Mesothelial cell of epicardium (in vitro differentiated cells): ENCODE measurements around the gene PRPF8. TPM values are rescaled to one million over a fixed set of nuclear protein-coding genes. Genes with fewer than 3 reads are reported as not detected.

Experiments
- DNase-seq, 2 experiments: peaks; one replicate each; pipeline ENCODE4 v3.0.0; 2021; ENCODE audit warnings: low spot score in 2 of 2; ENCODE audit not compliant: unreplicated experiment in 2 of 2
- H3K27ac Mint-ChIP-seq: 2 replicates; pipeline ENCODE4 v1.8.0; 2021; ENCODE audit warnings: mixed read lengths
- H3K27me3 Mint-ChIP-seq: 2 replicates; pipeline ENCODE4 v1.8.0; 2021; ENCODE audit warnings: low read depth, mixed read lengths
- H3K36me3 Mint-ChIP-seq: 2 replicates; pipeline ENCODE4 v1.8.0; 2021; ENCODE audit warnings: mixed read lengths
- H3K4me1 Mint-ChIP-seq: 2 replicates; pipeline ENCODE4 v1.8.0; 2021; ENCODE audit warnings: mixed read lengths
- H3K4me3 Mint-ChIP-seq: 2 replicates; pipeline ENCODE4 v1.8.0; 2021; ENCODE audit warnings: mild to moderate bottlenecking, moderate library complexity, mixed read lengths
- H3K9me3 Mint-ChIP-seq: 2 replicates; pipeline ENCODE4 v1.8.0; 2021; ENCODE audit warnings: mixed read lengths
- CTCF ChIP-seq: fragments of 200-600 bp; sonication (generic); IDR thresholded peaks from one replicate; pipeline ENCODE4 v1.5.0; 2021; ENCODE audit warnings: antibody characterized with exemption; ENCODE audit not compliant: unreplicated experiment
- total RNA-seq: library from RNA; stranded (reverse); gene quantifications from 3 replicates; pipeline ENCODE4 v1.2.1, GENCODE V29; 2021

The PRPF8 gene
- total RNA-seq, 1 donor from 2014 or later, result 354 TPM

GRCh38 chr17:1625053-1625452, 59.6 kb downstream of the PRPF8 start:
- Mint-ChIP-seq H3K36me3 (peaks cover 3% of the 10 kb centered on the region), H3K27ac (no peak overlapping the region), H3K9me3 (no peaks in the 10 kb centered on the region), H3K4me3 (no peak overlapping the region), H3K4me1 (peaks cover 7% of the 10 kb centered on the region), H3K27me3 (peaks cover 14% of the 10 kb centered on the region)
- no peak for TF ChIP-seq CTCF
- no peak for DNase-seq

GRCh38 chr17:1624650-1625049, 60.0 kb downstream of the PRPF8 start:
- Mint-ChIP-seq H3K36me3 (peaks cover 3% of the 10 kb centered on the region), H3K4me1 (peaks cover 6% of the 10 kb centered on the region), H3K27ac (no peak overlapping the region), H3K4me3 (no peak overlapping the region), H3K9me3 (no peaks in the 10 kb centered on the region), H3K27me3 (peaks cover 13% of the 10 kb centered on the region)
- no peak for TF ChIP-seq CTCF
- DNase-seq, result no peak

GRCh38 chr17:1623057-1623630, 61.5 kb downstream of the PRPF8 start:
- H3K36me3 Mint-ChIP-seq, result peaks cover 3% of the 10 kb centered on the region
- no peak for TF ChIP-seq CTCF
- peaks cover 6% of the 10 kb centered on the region for H3K4me1 Mint-ChIP-seq
- H3K27me3 Mint-ChIP-seq, result peaks cover 11% of the 10 kb centered on the region
- DNase-seq, result no peak
- H3K4me3 Mint-ChIP-seq, result no peak overlapping the region
- H3K9me3 Mint-ChIP-seq, result no peaks in the 10 kb centered on the region
- H3K27ac Mint-ChIP-seq, result no peak overlapping the region

- no peak overlapping the region for H3K27ac Mint-ChIP-seq
- H3K9me3 Mint-ChIP-seq, result no peaks in the 10 kb centered on the region
- TF ChIP-seq CTCF, result no peak
- no peak overlapping the region for H3K4me3 Mint-ChIP-seq
- peaks cover 3% of the 10 kb centered on the region for H3K36me3 Mint-ChIP-seq
- no peaks in the 10 kb centered on the region for H3K4me1 Mint-ChIP-seq
- DNase-seq, result no peak
- H3K27me3 Mint-ChIP-seq, result peaks cover 1% of the 10 kb centered on the region
Measured at GRCh38 chr17:1621273-1621954, 63.3 kb downstream of the PRPF8 start.

GRCh38 chr17:1620486-1620885, 64.2 kb downstream of the PRPF8 start:
- Mint-ChIP-seq H3K27ac (no peak overlapping the region), H3K36me3 (no peaks in the 10 kb centered on the region), H3K9me3 (no peaks in the 10 kb centered on the region), H3K27me3 (no peaks in the 10 kb centered on the region), H3K4me1 (no peaks in the 10 kb centered on the region), H3K4me3 (no peak overlapping the region)
- no peak for TF ChIP-seq CTCF
- no peak for DNase-seq
